IMR-90 (cell line): ENCODE measurements around the gene PPAT. TPM values are rescaled to one million over a fixed set of nuclear protein-coding genes. Genes with fewer than 3 reads are reported as not detected.

Experiments
- ATAC-seq: fragments of 200-7000 bp; cut with Tn5 transposase; 2 replicates; pipeline ENCODE4 v1.9.1; 2020; ENCODE audit warnings: low read depth, mild to moderate bottlenecking, moderate library complexity
- BruUV-seq: library from RNA; stranded (reverse); fragments of 400-500 nt; replicated peaks from 2 replicates; lab custom pipeline; 2021; lab: Mats Ljungman, UMichigan
- CTCF ChIA-PET: fragments of 300-600 bp; formaldehyde crosslinking; extraction: SDS; loops from one replicate; lab custom pipeline; 2021; ENCODE audit warnings: antibody characterized with exemption; lab: Yijun Ruan, JAX
- POLR2A ChIA-PET: fragments of 300-600 bp; sonication (Branson Sonifier 250); formaldehyde crosslinking; loops from one replicate; lab custom pipeline; 2022; ENCODE audit warnings: antibody characterized with exemption; ENCODE audit not compliant: unreplicated experiment; lab: Charles Lee
- DNase-seq: peaks from one replicate; pipeline ENCODE4 v3.0.0; 2013
- H2AFZ ChIP-seq: replicated peaks from 2 replicates; pipeline ENCODE3; 2013; ENCODE audit warnings: low read length, mild to moderate bottlenecking; ENCODE audit not compliant: poor library complexity
- H2AK5ac ChIP-seq: 2 replicates; pipeline ENCODE4 v1.6.1; 2013; ENCODE audit warnings: low read depth, low read length, inconsistent platforms
- H2AK9ac ChIP-seq: replicated peaks from 2 replicates; pipeline ENCODE3; 2013; ENCODE audit warnings: mild to moderate bottlenecking, low read depth, low read length, moderate library complexity; ENCODE audit not compliant: poor library complexity
- H2BK120ac ChIP-seq: 2 replicates; pipeline ENCODE4 v1.6.1; 2013; ENCODE audit warnings: low read depth, low read length, inconsistent platforms
- H2BK15ac ChIP-seq: 3 replicates; pipeline ENCODE4 v1.6.1; 2013; ENCODE audit warnings: low read depth, low read length, inconsistent platforms
- H2BK20ac ChIP-seq: 2 replicates; pipeline ENCODE4 v1.6.1; 2013; ENCODE audit warnings: low read depth, mild to moderate bottlenecking, inconsistent platforms, low read length, moderate library complexity
- H2BK5ac ChIP-seq: 2 replicates; pipeline ENCODE4 v1.6.1; 2013; ENCODE audit warnings: mild to moderate bottlenecking, low read depth, low read length, inconsistent platforms; ENCODE audit not compliant: poor library complexity, severe bottlenecking
- H3K14ac ChIP-seq: replicated peaks from 2 replicates; pipeline ENCODE4 v1.6.1; 2013; ENCODE audit warnings: low read depth, low read length, inconsistent platforms
- H3K18ac ChIP-seq: 2 replicates; pipeline ENCODE4 v1.6.1; 2013; ENCODE audit warnings: low read depth, low read length, control low read depth
- H3K23ac ChIP-seq: 2 replicates; pipeline ENCODE4 v1.6.1; 2013; ENCODE audit warnings: low read depth, low read length, inconsistent platforms
- H3K27ac ChIP-seq: 2 replicates; pipeline ENCODE4 v1.5.1; 2013; ENCODE audit warnings: mild to moderate bottlenecking, control low read depth, low read length; ENCODE audit not compliant: insufficient read depth
- H3K27me3 ChIP-seq: 2 replicates; pipeline ENCODE4 v1.6.1; 2013; ENCODE audit warnings: low read length; ENCODE audit not compliant: control insufficient read depth, insufficient read depth
- H3K36me3 ChIP-seq: 2 replicates; pipeline ENCODE4 v1.6.1; 2013; ENCODE audit warnings: low read length, mixed read lengths; ENCODE audit not compliant: control insufficient read depth, insufficient read depth
- H3K4ac ChIP-seq: 2 replicates; pipeline ENCODE4 v1.6.1; 2013; ENCODE audit warnings: low read depth, low read length, inconsistent platforms
- H3K4me1 ChIP-seq: 2 replicates; pipeline ENCODE4 v1.6.1; 2013; ENCODE audit warnings: low read length, mixed read lengths; ENCODE audit not compliant: control insufficient read depth, insufficient read depth
- H3K4me2 ChIP-seq: 2 replicates; pipeline ENCODE4 v1.6.1; 2013; ENCODE audit warnings: low read depth, mild to moderate bottlenecking, control low read depth, low read length, moderate library complexity
- H3K4me3 ChIP-seq: 2 replicates; pipeline ENCODE4 v1.5.1; 2013; ENCODE audit warnings: low read depth, mild to moderate bottlenecking, control low read depth, low read length, moderate library complexity; ENCODE audit not compliant: insufficient read depth
- H3K56ac ChIP-seq: 2 replicates; pipeline ENCODE4 v1.6.1; 2013; ENCODE audit warnings: low read length, inconsistent platforms; ENCODE audit not compliant: insufficient read depth; ENCODE audit errors: extremely low read depth
- H3K79me1 ChIP-seq, 2 experiments: 2 replicates each; pipeline ENCODE4 v1.6.1; 2013; ENCODE audit warnings: low read length in 2 of 2, inconsistent platforms in 1 of 2, low read depth in 1 of 2
- H3K9ac ChIP-seq: 2 replicates; pipeline ENCODE4 v1.6.1; 2013; ENCODE audit warnings: low read depth, low read length, control low read depth
- H3K9me1 ChIP-seq: 2 replicates; pipeline ENCODE4 v1.6.1; 2013; ENCODE audit warnings: low read length, inconsistent platforms; ENCODE audit not compliant: insufficient read depth
- H3K9me3 ChIP-seq: 2 replicates; pipeline ENCODE4 v1.6.1; 2013; ENCODE audit warnings: low read length; ENCODE audit not compliant: control insufficient read depth, insufficient read depth
- H4K20me1 ChIP-seq: 2 replicates; pipeline ENCODE4 v1.6.1; 2013; ENCODE audit warnings: low read length, inconsistent platforms; ENCODE audit not compliant: insufficient read depth
- H4K5ac ChIP-seq: 2 replicates; pipeline ENCODE4 v1.6.1; 2013; ENCODE audit warnings: mild to moderate bottlenecking, low read depth, low read length, control low read depth
- H4K8ac ChIP-seq, 2 experiments: 2 replicates each; pipeline ENCODE4 v1.6.1; 2013; ENCODE audit warnings: low read depth in 2 of 2, low read length in 2 of 2, control low read depth in 1 of 2, inconsistent platforms in 1 of 2
- H4K91ac ChIP-seq: 2 replicates; pipeline ENCODE4 v1.6.1; 2013; ENCODE audit warnings: low read depth, low read length, inconsistent platforms; ENCODE audit not compliant: insufficient read depth
- CHD1 ChIP-seq: IDR thresholded peaks from 2 replicates; pipeline ENCODE4 v1.6.1; 2012; ENCODE audit warnings: low read depth, low read length, improper control_type of control experiment
- WGBS, 2 experiments: methylation state at CpG; one replicate each; pipeline versions ENCODE4 v1.1.5 to v1.1.7; 2013; ENCODE audit warnings: missing lambda C conversion rate in 2 of 2; ENCODE audit not compliant: insufficient read length in 1 of 2; ENCODE audit errors: extremely low coverage in 2 of 2; 5-methylcytosine and 5-hydroxymethylcytosine counted together
- dilution Hi-C: fragments of 300-500 bp; cut with HindIII; formaldehyde crosslinking; loops from one replicate; pipeline ENCODE4 v1.14.3; 2018; ENCODE audit warnings: low sequenced_read_pairs; ENCODE audit not compliant: unreplicated experiment
- in situ Hi-C: fragments of 300-500 bp; cut with MboI; formaldehyde crosslinking; loops from 3 replicates; pipeline ENCODE4 v1.14.3; 2019; ENCODE audit warnings: low sequenced_read_pairs, inconsistent platforms, mixed read lengths
- intact Hi-C: fragments of 100-400 bp; cut with micrococcal nuclease; formaldehyde crosslinking; loops from 2 replicates; pipeline ENCODE4 v1.10.0; 2022
- polyA plus RNA-seq, 3 experiments: library from polyadenylated mRNA; depleted of rRNA; stranded (reverse); fragments of >200 nt; gene quantifications; 2 replicates each; pipeline ENCODE4 v1.2.3, GENCODE V29; 2012; ENCODE audit warnings: low replicate concordance in 1 of 3
- total RNA-seq: library from RNA; depleted of rRNA; stranded (reverse); fragments of >200 nt; gene quantifications from 2 replicates; pipeline ENCODE4 v1.2.3, GENCODE V29; 2012

The PPAT gene
- total and polyA plus RNA-seq, 2 of the 4 experiments (the other 2 are of a cell fraction), result 7.0 to 21.1 TPM

DNA sequence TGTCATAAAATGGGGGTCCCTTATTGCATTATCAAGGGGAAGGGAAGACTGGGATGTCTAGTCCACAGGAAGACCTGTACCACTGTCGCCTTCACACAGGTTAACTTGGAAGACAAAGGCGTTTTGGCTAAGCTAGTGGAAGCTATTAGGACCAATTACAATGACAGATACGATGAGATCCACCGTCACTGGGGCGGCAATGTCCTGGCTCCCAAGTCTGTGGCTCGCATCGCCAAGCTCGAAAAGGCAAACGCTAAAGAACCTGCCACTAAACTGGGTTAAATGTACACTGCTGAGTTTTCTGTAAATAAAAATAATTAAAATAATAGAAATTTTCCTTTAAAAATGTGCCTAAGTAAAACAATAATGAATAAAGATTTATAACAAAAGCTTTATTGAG is 78.8 kb downstream of the PPAT start:
- Histone ChIP-seq H3K27ac (no peak overlapping the region), H3K27me3 (no peaks in the 10 kb centered on the region), H3K9me3 (no peaks in the 10 kb centered on the region), H3K4ac (no peak overlapping the region), H2AK5ac (no peak overlapping the region), H2BK120ac (no peak overlapping the region), H3K9me1 (no peaks in the 10 kb centered on the region), H3K18ac (no peak overlapping the region), H2AFZ (no peak overlapping the region), H3K23ac (no peak overlapping the region), H4K20me1 (no peaks in the 10 kb centered on the region), H4K8ac (no peak overlapping the region), H3K56ac (no peak overlapping the region), H2BK5ac (no peak overlapping the region), H3K4me3 (no peak overlapping the region), H2BK20ac (no peak overlapping the region), H3K14ac (no peak overlapping the region), H4K5ac (no peak overlapping the region), H3K4me1 (no peaks in the 10 kb centered on the region), H3K79me1 (peaks cover 0 to 3% of the 10 kb centered on the region in 2 experiments; a peak in 1 of 4 replicates), H3K4me2 (no peak overlapping the region), H2BK15ac (no peak overlapping the region), H3K36me3 (peaks cover 5% of the 10 kb centered on the region; the same call in 1 of the 2 replicates), H4K91ac (no peak overlapping the region), H3K9ac (no peak overlapping the region), H2AK9ac (no peak overlapping the region)
- dilution Hi-C loops, result no loop called here
- DNase-seq (no peak), ATAC-seq (no peak)
- no TSS peak for BruUV-seq
- WGBS, 2 experiments, result 95% methylated on average over 4 of the region's 9 CpGs; no CpG with 5 or more reads in 1 of the 2 experiments
- POLR2A ChIA-PET, result no interaction called here
- CTCF ChIA-PET, result no interaction called here
- intact Hi-C loops, result no loop called here
- TF ChIP-seq CHD1, result no peak
- in situ Hi-C loops, result no loop called here
